Effector memory CD8-positive, alpha-beta T cell (primary cell): ENCODE results near the gene RAB30.

Experiments
- ATAC-seq: fragments of 150-1000 bp; cut with Tn5 transposase; replicated peaks from 2 replicates; pipeline ENCODE4 v1.10.0; 2021; ENCODE audit warnings: mild to moderate bottlenecking, moderate library complexity
- DNase-seq, 3 experiments: peaks; one replicate each; pipeline ENCODE4 v3.0.0; 2021
- H3K27ac Mint-ChIP-seq, 2 donors: one replicate each; pipeline ENCODE4 v1.8.0; 2022; ENCODE audit warnings: mild to moderate bottlenecking in 2 of 2, mixed read lengths in 2 of 2, moderate library complexity in 2 of 2
- H3K27me3 Mint-ChIP-seq, 2 donors: one replicate each; pipeline ENCODE4 v1.8.0; 2022; ENCODE audit warnings: mixed read lengths in 2 of 2
- H3K36me3 Mint-ChIP-seq: one replicate; pipeline ENCODE4 v1.8.0; 2022; ENCODE audit warnings: mild to moderate bottlenecking, moderate library complexity, mixed read lengths; ENCODE audit not compliant: insufficient read depth
- H3K4me1 Mint-ChIP-seq, 2 donors: one replicate each; pipeline ENCODE4 v1.8.0; 2022; ENCODE audit warnings: low read depth in 2 of 2, mixed read lengths in 2 of 2
- H3K4me3 Mint-ChIP-seq, 2 donors: one replicate each; pipeline ENCODE4 v1.8.0; 2022; ENCODE audit warnings: mild to moderate bottlenecking in 2 of 2, mixed read lengths in 2 of 2, moderate library complexity in 2 of 2
- H3K9me3 Mint-ChIP-seq, 2 donors: one replicate each; pipeline ENCODE4 v1.8.0; 2022; ENCODE audit warnings: mixed read lengths in 2 of 2

Gene RAB30

GRCh38 chr11:83088965-83089364 lies 17.3 kb upstream of the RAB30 start:
- H3K27me3 Mint-ChIP-seq: no peaks in the 10 kb centered on the region
- DNase-seq: no peak
- H3K9me3 Mint-ChIP-seq: no peaks in the 10 kb centered on the region
- H3K27ac Mint-ChIP-seq: peak overlapping the region; percentile 2 to 5
- H3K4me3 Mint-ChIP-seq: no peak overlapping the region
- ATAC-seq: no peak
- H3K36me3 Mint-ChIP-seq: no peaks in the 10 kb centered on the region
- peaks cover 1 to 5% of the 10 kb centered on the region in 2 donors for H3K4me1 Mint-ChIP-seq

DNA sequence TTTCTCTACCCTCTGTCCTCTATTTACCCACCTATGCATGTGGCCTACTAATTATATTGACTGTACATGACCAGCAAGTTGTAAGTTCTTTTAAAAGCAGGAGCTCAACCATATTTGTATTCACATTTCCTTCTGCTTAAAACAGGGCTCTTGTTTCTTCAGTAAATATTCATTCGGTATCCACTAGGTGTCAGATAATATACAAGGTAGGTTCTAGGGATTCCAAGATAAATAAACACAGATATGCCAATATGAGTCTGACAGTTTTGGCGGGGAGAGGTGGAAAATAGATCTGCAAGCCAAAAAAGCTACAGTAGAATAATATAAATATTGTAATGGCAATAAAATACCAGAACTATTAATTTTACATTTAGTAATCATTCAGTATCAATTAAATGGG lies 15.3 kb upstream of the RAB30 start:
- H3K4me3 Mint-ChIP-seq: no peak overlapping the region
- DNase-seq (no peak), ATAC-seq (no peak)
- H3K27ac Mint-ChIP-seq: peak overlapping the region in 1 of 2 donors; percentile 87
- H3K27me3 Mint-ChIP-seq: no peaks in the 10 kb centered on the region
- peaks cover 1 to 5% of the 10 kb centered on the region in 2 donors for H3K4me1 Mint-ChIP-seq
- H3K36me3 Mint-ChIP-seq: peaks cover 7% of the 10 kb centered on the region
- H3K9me3 Mint-ChIP-seq: no peaks in the 10 kb centered on the region

GRCh38 chr11:83079820-83080219 lies 8.1 kb upstream of the RAB30 start:
- H3K9me3 Mint-ChIP-seq: no peaks in the 10 kb centered on the region
- H3K4me3 Mint-ChIP-seq: no peak overlapping the region

GRCh38 chr11:83078269-83078668 lies 6.6 kb upstream of the RAB30 start:
- no peak overlapping the region for H3K4me3 Mint-ChIP-seq
- H3K27me3 Mint-ChIP-seq: no peaks in the 10 kb centered on the region
- H3K4me1 Mint-ChIP-seq: peaks cover 17% of the 10 kb centered on the region in 2 donors
- DNase-seq (no peak), ATAC-seq (no peak)
- H3K27ac Mint-ChIP-seq: peak overlapping the region in 1 of 2 donors; percentile 66
- H3K9me3 Mint-ChIP-seq: no peaks in the 10 kb centered on the region
- H3K36me3 Mint-ChIP-seq: peaks cover 13% of the 10 kb centered on the region

More at GRCh38 chr11:83079820-83080219, 8.1 kb upstream of the RAB30 start:
- Mint-ChIP-seq H3K4me1 (peaks cover 10 to 12% of the 10 kb centered on the region in 2 donors), H3K27me3 (no peaks in the 10 kb centered on the region), H3K36me3 (peaks cover 14% of the 10 kb centered on the region), H3K27ac (peak overlapping the region; percentile 71 to 77)
- DNase-seq: no peak
- ATAC-seq: no peak

- no peak overlapping the region for H3K4me3 Mint-ChIP-seq
These were observed 2.2 kb upstream of the RAB30 start for GRCh38 chr11:83073884-83074283.

GRCh38 chr11:83073258-83073657 lies 1.6 kb upstream of the RAB30 start:
- Mint-ChIP-seq H3K4me3 (no peak overlapping the region), H3K36me3 (peaks cover 7% of the 10 kb centered on the region), H3K4me1 (peaks cover 16 to 36% of the 10 kb centered on the region in 2 donors), H3K27ac (no peak overlapping the region), H3K27me3 (peaks cover 0 to 8% of the 10 kb centered on the region in 2 donors), H3K9me3 (no peaks in the 10 kb centered on the region)
- DNase-seq (no peak), ATAC-seq (no peak)

More at GRCh38 chr11:83073884-83074283, 2.2 kb upstream of the RAB30 start:
- no peak for ATAC-seq
- Mint-ChIP-seq H3K27me3 (peaks cover 0 to 2% of the 10 kb centered on the region in 2 donors), H3K27ac (no peak overlapping the region), H3K4me1 (peaks cover 20 to 34% of the 10 kb centered on the region in 2 donors), H3K36me3 (peaks cover 7% of the 10 kb centered on the region), H3K9me3 (no peaks in the 10 kb centered on the region)
- DNase-seq: no peak

DNA sequence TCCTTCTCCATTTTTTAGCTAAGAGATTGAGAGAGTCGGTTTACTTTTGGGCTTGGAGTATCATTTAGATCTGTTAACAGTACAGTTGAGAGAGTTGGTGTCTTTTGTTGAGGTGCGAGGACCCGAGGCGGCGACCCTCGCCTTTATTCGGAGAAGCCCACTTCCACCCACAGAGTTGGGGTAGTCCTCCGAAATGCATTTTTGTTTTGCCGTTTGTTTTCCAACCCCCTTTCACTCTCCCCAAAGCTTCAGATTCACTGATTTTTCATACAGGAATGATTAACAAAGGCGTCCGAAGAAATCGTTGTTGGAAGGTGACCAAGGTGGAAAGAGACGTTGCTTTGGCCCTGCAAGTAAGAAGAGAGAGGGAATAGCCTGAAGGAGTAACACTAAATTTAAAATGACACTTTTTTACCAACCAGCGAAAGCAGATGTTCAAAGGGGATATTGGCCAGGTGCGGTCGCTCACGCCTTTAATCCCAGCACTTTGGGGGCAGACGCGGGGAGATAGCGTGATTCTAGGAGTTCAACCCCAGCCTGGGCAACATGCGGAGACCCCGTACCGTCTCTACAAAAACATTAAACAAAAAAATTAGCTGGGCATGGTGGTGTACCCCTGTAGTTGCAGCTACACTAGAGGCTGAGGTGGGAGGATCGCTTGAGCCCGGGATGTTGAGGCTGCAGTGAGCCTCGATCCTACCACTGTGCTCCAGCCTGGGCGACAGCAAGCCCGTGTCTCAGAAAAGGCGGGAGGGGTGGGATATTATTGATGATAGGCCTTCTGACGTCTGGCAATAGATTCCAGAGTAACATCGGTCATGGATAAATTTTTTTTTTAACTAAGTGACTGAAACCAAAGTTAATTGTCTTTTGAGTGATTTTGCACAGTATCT lies 899 bp upstream of the RAB30 start:
- H3K27ac Mint-ChIP-seq: no peak overlapping the region

GRCh38 chr11:83070731-83071566 lies 748 bp downstream of the RAB30 start:
- Mint-ChIP-seq H3K4me3 (no peak overlapping the region), H3K27me3 (peaks cover 0 to 12% of the 10 kb centered on the region in 2 donors), H3K4me1 (peaks cover 16 to 34% of the 10 kb centered on the region in 2 donors), H3K9me3 (no peaks in the 10 kb centered on the region), H3K27ac (no peak overlapping the region), H3K36me3 (no peaks in the 10 kb centered on the region)
- ATAC-seq (no peak), DNase-seq (peak; percentile 12 to 20 (median 12))

More for the DNA sequence above, 899 bp upstream of the RAB30 start:
- peaks cover 6% of the 10 kb centered on the region for H3K36me3 Mint-ChIP-seq
- no peaks in the 10 kb centered on the region for H3K9me3 Mint-ChIP-seq
- ATAC-seq (no peak), DNase-seq (no peak)
- no peak overlapping the region for H3K4me3 Mint-ChIP-seq
- peaks cover 0 to 12% of the 10 kb centered on the region in 2 donors for H3K27me3 Mint-ChIP-seq
- H3K4me1 Mint-ChIP-seq: peaks cover 16 to 36% of the 10 kb centered on the region in 2 donors

DNA sequence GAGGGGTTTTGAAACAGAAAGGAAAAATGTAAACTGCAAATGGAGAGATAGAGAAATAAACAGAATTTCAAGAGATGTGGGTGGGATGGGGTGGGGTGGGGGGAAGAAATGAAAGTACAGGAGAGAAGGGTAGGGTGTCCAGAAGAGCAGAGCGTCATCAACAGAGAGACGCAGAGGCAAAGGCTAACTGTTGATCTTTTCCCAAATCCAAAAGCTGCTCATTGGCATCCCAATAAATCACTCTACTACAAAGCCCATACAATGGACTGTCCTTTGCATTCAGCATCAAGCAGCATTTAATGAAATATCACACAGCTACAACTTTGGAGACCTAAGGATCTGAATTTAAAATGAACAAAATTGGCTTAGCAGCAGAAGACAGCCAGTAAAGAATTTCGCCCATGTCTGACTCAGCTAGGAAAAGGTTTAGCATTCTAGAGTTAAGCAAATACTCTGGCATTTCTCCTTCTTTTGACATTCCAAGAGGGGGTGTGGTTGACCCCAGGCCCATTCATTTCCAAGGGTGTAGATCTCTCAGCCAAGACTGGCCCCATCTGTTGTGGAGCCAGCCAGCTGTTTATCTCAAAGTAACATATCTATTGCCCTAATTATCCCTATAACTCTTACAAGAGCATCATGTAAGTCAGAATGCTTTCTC lies 1.5 kb downstream of the RAB30 start:
- Mint-ChIP-seq H3K9me3 (no peaks in the 10 kb centered on the region), H3K27me3 (peaks cover 0 to 12% of the 10 kb centered on the region in 2 donors), H3K27ac (no peak overlapping the region), H3K36me3 (no peaks in the 10 kb centered on the region), H3K4me1 (peaks cover 16 to 33% of the 10 kb centered on the region in 2 donors), H3K4me3 (no peak overlapping the region)
- no peak for ATAC-seq
- no peak for DNase-seq

DNA sequence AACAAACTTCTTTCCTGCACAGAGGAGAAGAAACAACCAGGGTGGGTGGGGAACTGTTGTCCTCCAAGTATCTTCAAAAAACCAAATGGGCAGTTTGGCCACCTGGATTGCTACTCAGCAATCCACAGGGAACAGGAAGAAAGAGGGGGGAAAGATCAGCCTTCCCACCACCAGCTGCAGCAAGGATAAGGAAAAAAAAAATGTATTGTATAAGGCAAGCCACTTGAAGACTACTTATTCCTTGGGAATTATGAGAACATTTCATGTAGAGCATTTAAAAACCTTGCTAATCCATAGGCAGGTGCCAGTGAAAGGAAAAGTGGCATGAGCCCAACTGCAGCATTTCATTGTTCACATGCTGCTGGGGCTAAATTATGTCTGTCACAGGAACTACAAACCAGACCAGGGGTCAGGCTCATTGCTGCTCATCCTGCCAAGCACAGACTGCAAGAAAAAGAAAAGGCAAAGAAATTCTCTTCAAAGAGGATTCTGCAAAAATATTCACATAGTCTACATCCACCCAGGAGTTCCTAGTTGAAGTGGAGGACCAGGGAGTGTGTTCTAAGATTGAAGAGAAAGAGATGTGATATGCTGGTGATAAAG lies 2.2 kb downstream of the RAB30 start:
- no peaks in the 10 kb centered on the region for H3K9me3 Mint-ChIP-seq
- no peak overlapping the region for H3K27ac Mint-ChIP-seq
- no peaks in the 10 kb centered on the region for H3K36me3 Mint-ChIP-seq
- peaks cover 10 to 29% of the 10 kb centered on the region in 2 donors for H3K4me1 Mint-ChIP-seq
- ATAC-seq (no peak), DNase-seq (no peak)
- H3K27me3 Mint-ChIP-seq: peaks cover 0 to 12% of the 10 kb centered on the region in 2 donors
- no peak overlapping the region for H3K4me3 Mint-ChIP-seq

GRCh38 chr11:83068568-83068967 lies 3.1 kb downstream of the RAB30 start:
- H3K27me3 Mint-ChIP-seq: peaks cover 0 to 12% of the 10 kb centered on the region in 2 donors
- no peaks in the 10 kb centered on the region for H3K36me3 Mint-ChIP-seq
- no peaks in the 10 kb centered on the region for H3K9me3 Mint-ChIP-seq
- DNase-seq (no peak), ATAC-seq (no peak)
- H3K4me3 Mint-ChIP-seq: no peak overlapping the region
- H3K4me1 Mint-ChIP-seq: peaks cover 11 to 25% of the 10 kb centered on the region in 2 donors
- no peak overlapping the region for H3K27ac Mint-ChIP-seq

DNA sequence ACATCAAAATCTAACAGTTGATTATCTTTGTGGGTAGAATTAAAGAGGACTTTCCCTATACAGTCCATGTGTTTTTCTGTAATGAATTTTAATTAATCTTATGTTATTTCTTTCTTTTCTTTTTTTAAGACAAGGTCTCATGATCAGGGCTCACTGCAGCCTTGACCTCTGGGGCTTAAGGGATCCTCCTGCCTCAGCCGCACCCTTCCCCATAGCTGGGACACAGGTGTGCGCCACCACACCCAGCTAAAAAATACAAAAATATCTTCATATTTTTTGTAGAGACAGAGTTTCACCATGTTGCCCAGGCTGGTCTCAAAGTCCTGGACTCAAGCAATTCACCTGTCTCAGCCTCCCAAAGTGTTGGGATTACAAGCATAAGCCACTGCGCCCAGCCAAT lies 7.7 kb downstream of the RAB30 start:
- peaks cover 0 to 11% of the 10 kb centered on the region in 2 donors for H3K27me3 Mint-ChIP-seq
- H3K9me3 Mint-ChIP-seq: no peaks in the 10 kb centered on the region
- peak overlapping the region in 1 of 2 donors; percentile 20 for H3K4me3 Mint-ChIP-seq
- H3K27ac Mint-ChIP-seq: peak overlapping the region; percentile 74 to 91
- ATAC-seq: no peak
- H3K36me3 Mint-ChIP-seq: peaks cover 4% of the 10 kb centered on the region
- DNase-seq: no peak
- peaks cover 9 to 10% of the 10 kb centered on the region in 2 donors for H3K4me1 Mint-ChIP-seq
